HG03432 (cell line): ENCODE data around the gene MRPL33.

ENCODE experiments used
- ATAC-seq: cut with Tn5 transposase; IDR thresholded peaks from one replicate; pipeline ENCODE4 v1.9.1; 2021; ENCODE audit warnings: mild to moderate bottlenecking, moderate library complexity; ENCODE audit not compliant: unreplicated experiment

MRPL33 gene

GRCh38 chr2:27807476-27807875, 36.0 kb downstream of the MRPL33 start:
- no peak for ATAC-seq

DNA sequence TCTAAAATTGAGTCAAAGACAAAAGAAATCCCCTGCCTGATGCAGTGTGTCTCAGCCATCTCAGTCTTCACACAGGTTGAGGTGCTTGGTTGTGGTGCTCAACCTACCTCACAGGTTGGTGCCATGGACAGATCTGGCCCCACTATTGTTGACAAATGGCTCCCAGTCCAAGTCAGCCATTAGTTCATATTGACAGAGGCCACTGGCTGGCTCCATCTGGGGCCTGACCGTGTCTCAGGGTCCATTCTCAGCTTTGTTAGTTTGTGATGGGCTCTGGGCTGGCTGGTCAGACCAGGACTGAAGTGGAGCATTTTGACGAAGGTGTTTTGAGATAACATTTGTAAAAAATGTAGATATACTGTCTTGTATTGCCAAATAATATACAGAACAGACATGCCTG, 36.9 kb downstream of the MRPL33 start:
- ATAC-seq, result no peak

DNA sequence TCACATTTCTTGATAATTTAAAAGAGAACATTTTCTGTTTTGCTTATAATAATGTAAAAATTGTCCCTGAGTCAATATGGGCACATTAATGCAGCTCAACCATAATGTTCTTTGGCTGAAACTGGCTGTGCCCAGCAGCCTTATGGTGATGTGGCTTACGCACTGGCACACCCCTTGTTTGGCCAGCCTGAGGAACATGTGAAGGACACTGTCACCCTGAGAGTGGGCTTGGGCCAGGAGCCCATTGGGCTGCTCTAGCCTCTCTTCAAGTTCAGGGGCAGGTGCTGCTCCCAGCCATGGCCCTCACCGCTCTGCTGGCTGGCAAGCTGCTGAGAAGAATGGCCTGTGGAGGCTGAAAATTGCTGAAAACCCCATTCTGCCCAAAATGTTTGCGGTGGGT, 37.5 kb downstream of the MRPL33 start:
- no peak for ATAC-seq

GRCh38 chr2:27809761-27810241, 38.3 kb downstream of the MRPL33 start:
- no peak for ATAC-seq

DNA sequence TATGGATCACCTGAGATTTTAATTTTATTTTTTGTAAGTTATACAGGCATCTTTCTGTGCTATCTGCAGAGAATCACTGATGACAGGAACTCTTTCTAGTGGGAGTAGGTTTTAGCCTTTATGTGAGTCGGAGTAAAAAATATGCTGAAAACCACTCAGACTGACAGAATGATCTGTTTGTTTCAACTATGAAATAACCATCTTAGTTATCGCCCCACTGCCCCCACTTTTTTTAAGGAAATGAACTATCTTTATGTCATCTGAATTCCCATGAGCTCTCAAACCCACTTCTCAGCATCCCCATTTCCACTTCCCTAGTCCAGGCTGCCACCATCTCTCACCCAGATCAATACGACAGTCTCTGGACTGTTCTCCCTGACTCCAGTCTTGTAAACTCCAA, 38.9 kb downstream of the MRPL33 start:
- ATAC-seq, result no peak

- ATAC-seq, result no peak
Observed at GRCh38 chr2:27811768-27812167, 40.2 kb downstream of the MRPL33 start.

DNA sequence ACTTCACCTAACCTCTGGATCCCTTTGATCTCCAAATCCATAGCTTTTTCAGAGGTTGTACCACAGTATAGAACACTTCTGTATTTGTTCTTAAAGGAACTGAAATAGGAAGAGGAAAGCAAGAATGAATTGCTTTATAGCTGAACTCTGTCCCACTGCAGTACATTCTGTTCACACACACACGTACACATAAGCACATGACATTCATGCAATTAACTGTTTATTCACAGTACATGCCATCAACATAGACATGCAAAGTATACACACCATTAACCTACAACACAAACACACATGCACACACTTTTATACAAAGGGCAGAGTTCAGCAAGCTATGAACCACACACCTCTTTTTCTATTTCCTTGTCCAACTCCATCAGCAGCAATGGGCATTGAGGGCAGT, 43.2 kb downstream of the MRPL33 start:
- ATAC-seq, result no peak

GRCh38 chr2:27815860-27816438, 44.4 kb downstream of the MRPL33 start:
- no peak for ATAC-seq

- no peak for ATAC-seq
Observed at GRCh38 chr2:27822049-27822448, 50.5 kb downstream of the MRPL33 start.

GRCh38 chr2:27823135-27823534, 51.6 kb downstream of the MRPL33 start:
- ATAC-seq, result no peak

GRCh38 chr2:27823569-27823968, 52.0 kb downstream of the MRPL33 start:
- ATAC-seq, result no peak

DNA sequence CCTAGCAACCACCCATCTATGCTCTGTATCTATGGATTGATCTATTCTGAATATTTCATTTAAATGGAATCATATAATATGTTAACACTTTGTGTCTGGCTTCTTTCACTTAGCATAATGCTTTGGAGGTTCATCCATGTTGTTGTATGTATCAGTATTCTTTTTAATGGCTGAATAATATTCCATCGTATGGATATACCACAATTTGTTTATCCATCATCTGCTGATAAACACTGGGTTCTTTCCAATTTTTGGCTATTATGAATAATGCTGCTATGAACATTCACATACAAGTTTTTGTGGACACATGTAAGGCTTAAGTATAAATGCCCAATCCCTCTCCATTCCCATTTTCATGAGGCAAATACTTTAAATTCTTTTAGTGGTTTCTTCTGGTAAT, 52.9 kb downstream of the MRPL33 start:
- no peak for ATAC-seq

DNA sequence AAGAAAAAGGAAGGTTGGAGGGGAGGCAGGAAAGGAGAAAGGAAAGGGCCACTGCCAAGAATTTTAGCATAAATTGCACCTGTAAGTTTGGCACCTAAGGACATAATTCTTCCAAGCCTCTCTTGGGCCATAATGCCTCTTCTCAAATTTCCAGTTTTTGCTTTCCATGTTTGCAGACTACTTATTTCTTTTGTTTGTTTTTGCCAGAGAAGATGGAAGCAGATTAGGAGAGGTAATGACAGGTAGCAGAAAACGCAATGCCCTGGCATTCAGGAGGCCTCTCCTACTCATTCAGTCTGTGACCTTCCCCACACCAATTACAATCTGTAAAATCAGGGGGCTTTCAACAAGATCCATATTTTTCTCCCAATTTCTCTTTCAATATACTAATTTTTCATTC, 56.8 kb downstream of the MRPL33 start:
- ATAC-seq, result no peak
